GM21360 (cell line): ENCODE results near the gene BSPH1.
"Not testable (repeated sequence)": the region's sequence is repeated elsewhere in the genome, so short reads cannot be mapped to it uniquely, and the experiment has no call there.

Experiments used
- ATAC-seq: cut with Tn5 transposase; IDR thresholded peaks from one replicate; pipeline ENCODE4 v1.9.1; 2021; ENCODE audit warnings: mild to moderate bottlenecking, moderate library complexity; ENCODE audit not compliant: unreplicated experiment

Gene BSPH1

GRCh38 chr19:47992070-47992469 is at the start of gene BSPH1:
Gene BSPH1, minus strand, starts transcription at chr19:47992170. Its CDS starts 89 bp downstream, at chr19:47992081.
- ATAC-seq = no peak

- ATAC-seq = no peak
Measured at GRCh38 chr19:48036765-48037164, 44.8 kb upstream of the BSPH1 start.

GRCh38 chr19:48033604-48034003 is 41.6 kb upstream of the BSPH1 start:
- no peak for ATAC-seq

- no peak for ATAC-seq
Measured at GRCh38 chr19:48030073-48030472, 38.1 kb upstream of the BSPH1 start.

GRCh38 chr19:48029431-48029830 is 37.5 kb upstream of the BSPH1 start:
- ATAC-seq = no peak

GRCh38 chr19:48025480-48025879 is 33.5 kb upstream of the BSPH1 start:
- no peak for ATAC-seq

- ATAC-seq = no peak
Measured at GRCh38 chr19:48023518-48023917, 31.5 kb upstream of the BSPH1 start.

GRCh38 chr19:48023011-48023410 is 31.0 kb upstream of the BSPH1 start:
- ATAC-seq = no peak

GRCh38 chr19:48020686-48021085 is 28.7 kb upstream of the BSPH1 start:
- no peak for ATAC-seq

- no peak for ATAC-seq
Measured at GRCh38 chr19:48010932-48011758, 19.2 kb upstream of the BSPH1 start.

- ATAC-seq = no peak
Measured at GRCh38 chr19:48006762-48007161, 14.8 kb upstream of the BSPH1 start.

- ATAC-seq = no peak
Measured at GRCh38 chr19:48004236-48004635, 12.3 kb upstream of the BSPH1 start.

GRCh38 chr19:48000846-48001245 is 8.9 kb upstream of the BSPH1 start:
- no peak for ATAC-seq

GRCh38 chr19:47998800-47999199 is 6.8 kb upstream of the BSPH1 start:
- ATAC-seq = no peak

- no peak for ATAC-seq
Measured at GRCh38 chr19:47996230-47996727, 4.3 kb upstream of the BSPH1 start.

- no peak for ATAC-seq
Measured at GRCh38 chr19:47994209-47994802, 2.3 kb upstream of the BSPH1 start, which contains the start of gene ELSPBP1. Gene ELSPBP1, plus strand, starts transcription at chr19:47994632. Its CDS starts 14,036 bp downstream, at chr19:48008668.

- no peak for ATAC-seq
Measured at GRCh38 chr19:47991191-47991808, 670 bp downstream of the BSPH1 start.

GRCh38 chr19:47973529-47973928 is 18.4 kb downstream of the BSPH1 start:
- ATAC-seq = no peak

GRCh38 chr19:47955936-47956335 is 36.0 kb downstream of the BSPH1 start:
- not testable (repeated sequence) for ATAC-seq

GRCh38 chr19:47952132-47952531 is 39.8 kb downstream of the BSPH1 start:
- not testable (repeated sequence) for ATAC-seq

- ATAC-seq = not testable (repeated sequence)
Measured at GRCh38 chr19:47949852-47950521, 42.0 kb downstream of the BSPH1 start.
